ENCODE measurements around the gene ELMO2. TPM values are rescaled to one million over a fixed set of nuclear protein-coding genes. Genes with fewer than 3 reads are reported as not detected.
A peak's percentile ranks its signal among the peaks of the same experiment; 100 is the strongest.

Gene ELMO2
- 10 to 100 TPM; 13.5 to 30.0 (median 22.1) TPM for total RNA-seq

- TF ChIP-seq POLR2AphosphoS5 (IDR thresholded peaks at IDR 0.05) (peak; percentile 61 to 87 (median 65)), CTCF (IDR thresholded peaks at IDR 0.05) (peak; percentile 28 to 61 (median 35)), POLR2A (IDR thresholded peaks at IDR 0.05) (peak; percentile 59), EP300 (IDR thresholded peaks at IDR 0.05; ENCODE audit: low read depth) (no peak)
Observed at GRCh38 chr20:46406200-46406985, at the start of gene ELMO2. Gene ELMO2 (minus strand): TSS chr20:46406615. CDS start chr20:46394482, 12,133 bp downstream.

GRCh38 chr20:46455729-46456128, 49.3 kb upstream of the ELMO2 start:
- Histone ChIP-seq H3K9me3 (peaks cover 0 to 9% of the 10 kb centered on the region in 2 donors), H3K27ac (no peak overlapping the region), H3K4me3 (no peak overlapping the region), H3K4me1 (peaks cover 0 to 9% (median 6%) of the 10 kb centered on the region in 4 donors), H3K36me3 (no peaks in the 10 kb centered on the region), H3K27me3 (peaks cover 30% of the 10 kb centered on the region)
- TF ChIP-seq EP300 (IDR thresholded peaks at IDR 0.05; ENCODE audit: low read depth) (no peak), POLR2A (IDR thresholded peaks at IDR 0.05) (no peak), CTCF (IDR thresholded peaks at IDR 0.05) (no peak), POLR2AphosphoS5 (IDR thresholded peaks at IDR 0.05) (no peak)
- in situ Hi-C loops (cut with MboI; ENCODE audit: low pct_ligation_motif_present in 1 of 4, low pct_unique_long_range_greater_than_20kb in 1 of 4, low sequenced_read_pairs in 3 of 4), result no loop called here
- intact Hi-C loops (cut with DNase I; ENCODE audit: low total_unique reads), result no loop called here
- WGBS, 2 donors (ENCODE audit: low coverage in 1 of 2), result 67 to 77% methylated on average over 2 of the region's 2 CpGs
- no peak for DNase-seq

More at GRCh38 chr20:46406200-46406985, at the start of gene ELMO2:
- intact Hi-C loops (cut with DNase I; ENCODE audit: low total_unique reads), result no loop called here
- Histone ChIP-seq H3K27ac (peak within 1 kb of the TSS; percentile 97 to 98 (median 98)), H3K4me1 (peaks cover 13 to 54% (median 40%) of the 10 kb centered on the region in 4 donors), H3K36me3 (no peaks in the 10 kb centered on the region), H3K9me3 (no peaks in the 10 kb centered on the region), H3K27me3 (no peaks in the 10 kb centered on the region), H3K4me3 (peak within 1 kb of the TSS; percentile 82 to 96 (median 96))
- DNase-seq, result peak; percentile 98
- whole genome bisulfite sequencing, 2 donors (ENCODE audit: low coverage in 1 of 2), result 0% methylated on average over 1 to 35 of the region's 60 CpGs
- in situ Hi-C loops (cut with MboI; ENCODE audit: low pct_ligation_motif_present in 1 of 4, low pct_unique_long_range_greater_than_20kb in 1 of 4, low sequenced_read_pairs in 3 of 4), result no loop called here

- intact Hi-C loops (cut with DNase I; ENCODE audit: low total_unique reads), result no loop called here
- H3K4me1 ChIP-seq, result no peaks in the 10 kb centered on the region
- no peak overlapping the region for H3K4me3 ChIP-seq
- peaks cover 9% of the 10 kb centered on the region for H3K27me3 ChIP-seq
- no peaks in the 10 kb centered on the region for H3K9me3 ChIP-seq
- in situ Hi-C loops (cut with MboI; ENCODE audit: low pct_ligation_motif_present in 1 of 4, low pct_unique_long_range_greater_than_20kb in 1 of 4, low sequenced_read_pairs in 3 of 4), result no loop called here
- WGBS, 2 donors (ENCODE audit: low coverage in 1 of 2), result 94 to 100% methylated on average over 3 to 5 of the region's 5 CpGs
- DNase-seq, result no peak
- TF ChIP-seq POLR2A (IDR thresholded peaks at IDR 0.05) (no peak), CTCF (IDR thresholded peaks at IDR 0.05) (no peak), POLR2AphosphoS5 (IDR thresholded peaks at IDR 0.05) (no peak), EP300 (IDR thresholded peaks at IDR 0.05; ENCODE audit: low read depth) (no peak)
- no peak overlapping the region for H3K27ac ChIP-seq
- H3K36me3 ChIP-seq, result no peaks in the 10 kb centered on the region
Observed at GRCh38 chr20:46446851-46447250, 40.4 kb upstream of the ELMO2 start.

- TF ChIP-seq POLR2AphosphoS5 (IDR thresholded peaks at IDR 0.05) (no peak), POLR2A (IDR thresholded peaks at IDR 0.05) (no peak), EP300 (IDR thresholded peaks at IDR 0.05; ENCODE audit: low read depth) (no peak), CTCF (IDR thresholded peaks at IDR 0.05) (no peak)
- in situ Hi-C loops (cut with MboI; ENCODE audit: low pct_ligation_motif_present in 1 of 4, low pct_unique_long_range_greater_than_20kb in 1 of 4, low sequenced_read_pairs in 3 of 4), result no loop called here
Observed at GRCh38 chr20:46439837-46440236, 33.4 kb upstream of the ELMO2 start.

More at GRCh38 chr20:46439837-46440236, 33.4 kb upstream of the ELMO2 start:
- intact Hi-C loops (cut with DNase I; ENCODE audit: low total_unique reads), result no loop called here
- Histone ChIP-seq H3K4me3 (no peak overlapping the region), H3K9me3 (no peaks in the 10 kb centered on the region), H3K27me3 (peaks cover 19% of the 10 kb centered on the region), H3K4me1 (no peaks in the 10 kb centered on the region), H3K27ac (no peak overlapping the region), H3K36me3 (no peaks in the 10 kb centered on the region)
- WGBS, 2 donors (ENCODE audit: low coverage in 1 of 2), result 82% methylated on average over 4 of the region's 4 CpGs; no CpG with 5 or more reads in 1 of the 2 donors
- DNase-seq, result no peak

Measured in transverse colon (tissue), 4 donors.